NT2/D1 (cell line): Measurements from ENCODE around the gene DOLPP1.

ENCODE experiments used
- SUZ12 ChIP-seq: IDR thresholded peaks from 2 replicates; pipeline ENCODE4 v1.6.1; 2011; ENCODE audit not compliant: insufficient read length, insufficient read depth; ENCODE audit errors: extremely low read depth
- YY1 ChIP-seq: IDR thresholded peaks from 2 replicates; pipeline ENCODE4 v1.6.1; 2011; ENCODE audit not compliant: insufficient read length, insufficient read depth
- ZNF274 ChIP-seq: IDR thresholded peaks from 2 replicates; pipeline ENCODE4 v1.6.1; 2011; ENCODE audit warnings: mild to moderate bottlenecking, low read depth, low read length

DNA sequence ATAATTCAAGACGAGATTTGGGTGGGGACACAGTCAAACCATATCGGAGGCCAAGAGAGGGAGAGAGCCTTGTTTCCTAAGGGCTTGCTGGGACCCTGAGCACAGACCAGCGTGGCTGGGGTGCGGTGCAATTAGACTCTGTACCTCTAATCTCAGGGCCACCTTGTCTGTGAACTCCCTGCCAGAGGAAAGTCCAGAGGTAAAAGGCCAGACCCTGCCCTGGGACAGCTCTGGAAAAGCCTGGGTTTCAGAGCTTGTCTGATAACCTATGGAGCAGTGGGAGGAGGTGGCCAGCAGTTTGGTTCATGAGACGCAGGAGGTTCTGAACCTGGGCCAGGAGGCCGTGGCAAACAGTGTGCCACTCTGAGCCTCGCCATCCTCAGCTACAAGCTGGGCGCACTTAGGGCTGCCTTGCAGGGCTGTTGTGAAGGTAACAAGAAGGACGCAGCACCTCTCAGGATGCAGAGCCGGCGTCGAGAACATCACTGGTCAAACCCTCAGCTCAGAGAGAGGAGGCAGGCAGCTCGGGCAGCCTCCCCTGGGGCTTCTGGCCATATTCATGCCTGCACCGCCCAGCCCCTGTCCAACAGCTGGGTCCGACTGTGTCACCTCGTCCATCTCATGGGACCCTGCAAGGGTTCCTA is 4.8 kb upstream of the DOLPP1 start:
- no peak for TF ChIP-seq YY1
- TF ChIP-seq ZNF274, result no peak
- no peak for TF ChIP-seq SUZ12
